MM.1S (cell line): ENCODE results near the gene TNIK.
"Not testable (repeated sequence)": the region's sequence is repeated elsewhere in the genome, so short reads cannot be mapped to it uniquely, and the experiment has no call there.

ENCODE experiments used
- DNase-seq: peaks from one replicate; pipeline ENCODE4 v3.0.0-alpha.2; 2015
- H2AFZ ChIP-seq: fragments of 300-600 bp; sonication (generic); 2 replicates; pipeline ENCODE4 v1.6.0; 2016; ENCODE audit warnings: antibody characterized with exemption, low read length
- H3F3A ChIP-seq: fragments of 300-600 bp; sonication (generic); 2 replicates; pipeline ENCODE4 v1.6.1; 2016; ENCODE audit warnings: mild to moderate bottlenecking, antibody characterized with exemption, low read length, moderate library complexity, mixed read lengths; ENCODE audit not compliant: insufficient read depth
- H3K27ac ChIP-seq: fragments of 300-600 bp; sonication (generic); 2 replicates; pipeline ENCODE4 v1.5.1; 2016; ENCODE audit warnings: mild to moderate bottlenecking, low read length
- H3K27me3 ChIP-seq: fragments of 300-600 bp; sonication (generic); replicated peaks from 2 replicates; pipeline ENCODE4 v1.6.0; 2016; ENCODE audit warnings: low read length; ENCODE audit not compliant: insufficient read depth
- H3K36me3 ChIP-seq: fragments of 300-600 bp; sonication (generic); replicated peaks from 2 replicates; pipeline ENCODE4 v1.6.1; 2016; ENCODE audit warnings: mild to moderate bottlenecking, low read length, mixed read lengths; ENCODE audit not compliant: insufficient read depth
- H3K4me1 ChIP-seq: fragments of 300-600 bp; sonication (generic); 2 replicates; pipeline ENCODE4 v1.6.1; 2016; ENCODE audit warnings: low read length, mixed read lengths
- H3K4me2 ChIP-seq: fragments of 300-600 bp; sonication (generic); 2 replicates; pipeline ENCODE4 v1.6.0; 2016; ENCODE audit warnings: low read depth, low read length
- H3K4me3 ChIP-seq: fragments of 300-600 bp; sonication (generic); 2 replicates; pipeline ENCODE4 v1.5.1; 2016; ENCODE audit warnings: low read length, mixed read lengths
- H3K79me2 ChIP-seq: fragments of 300-600 bp; sonication (generic); 2 replicates; pipeline ENCODE4 v1.6.1; 2016; ENCODE audit warnings: mixed run types, low read length, mixed read lengths
- H3K9ac ChIP-seq: fragments of 300-600 bp; sonication (generic); 2 replicates; pipeline ENCODE4 v1.6.1; 2016; ENCODE audit warnings: low read length, mixed read lengths
- H3K9me2 ChIP-seq: fragments of 300-600 bp; sonication (generic); replicated peaks from 2 replicates; pipeline ENCODE4 v1.6.1; 2016; ENCODE audit warnings: mild to moderate bottlenecking, low read length, mixed read lengths; ENCODE audit not compliant: insufficient read depth
- H3K9me3 ChIP-seq: fragments of 300-600 bp; sonication (generic); replicated peaks from 2 replicates; pipeline ENCODE4 v1.6.1; 2016; ENCODE audit warnings: mild to moderate bottlenecking, low read length, mixed read lengths; ENCODE audit not compliant: insufficient read depth
- H4K20me1 ChIP-seq: fragments of 300-600 bp; sonication (generic); 2 replicates; pipeline ENCODE4 v1.6.1; 2016; ENCODE audit warnings: mild to moderate bottlenecking, low read length, moderate library complexity, mixed read lengths; ENCODE audit not compliant: insufficient read depth
- EZH2 ChIP-seq: fragments of 300-600 bp; sonication (generic); optimal IDR thresholded peaks from 2 replicates; pipeline ENCODE3; 2017; ENCODE audit warnings: low read depth, mild to moderate bottlenecking, antibody characterized with exemption, low read length, mixed read lengths
- EZH2phosphoT487 ChIP-seq: fragments of 300-600 bp; sonication (generic); IDR thresholded peaks from 2 replicates; pipeline ENCODE4 v1.6.1; 2018; ENCODE audit warnings: antibody characterized with exemption, low read length
- TF ChIP-seq, protein P1 (sequence below): fragments of 300-600 bp; sonication (generic); IDR thresholded peaks from 2 replicates; pipeline ENCODE4 v1.5.1; 2016; ENCODE audit warnings: antibody characterized with exemption, low read length, mixed read lengths

The TNIK gene

DNA sequence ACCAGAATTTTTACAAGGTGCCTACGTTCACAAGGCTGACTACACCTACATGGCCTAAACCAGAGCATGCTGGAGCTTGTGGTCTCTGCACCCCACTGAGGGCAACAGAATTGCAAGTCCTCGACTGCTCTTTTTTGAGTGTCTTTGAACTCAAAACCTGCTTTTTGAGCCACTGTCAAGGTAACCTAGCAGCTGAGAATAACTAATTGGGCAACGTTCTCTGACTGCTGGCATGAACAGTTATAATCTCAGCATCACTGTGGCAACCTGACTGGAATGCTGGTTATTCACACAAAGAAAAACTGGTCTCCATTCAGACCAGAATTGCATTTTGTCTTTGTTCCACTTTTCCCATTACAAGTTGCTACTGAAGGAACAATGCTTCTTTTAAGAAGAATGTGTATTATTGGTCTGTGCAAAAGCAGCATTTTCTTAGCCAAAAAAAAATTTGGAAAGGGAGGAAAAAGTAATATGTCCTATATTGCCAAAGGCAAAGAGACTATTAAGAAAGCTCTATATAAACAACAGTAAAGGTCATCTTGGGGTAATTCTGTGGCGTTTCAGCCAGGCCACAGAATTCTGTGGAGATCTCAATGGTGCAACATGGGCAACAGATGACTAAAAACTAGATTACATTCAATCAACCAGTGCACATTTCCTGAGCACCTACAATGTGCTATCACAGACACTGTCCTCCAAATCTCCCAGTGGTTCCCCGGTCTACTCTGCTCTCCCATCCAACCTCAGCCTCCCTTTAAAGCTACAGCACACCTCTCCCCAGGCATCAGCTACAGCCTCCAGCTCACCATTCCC, 76.8 kb downstream of the TNIK start:
- no peak for DNase-seq
- TF ChIP-seq EZH2phosphoT487 (no peak), EZH2 (no peak)
- TF ChIP-seq, protein P1, sequence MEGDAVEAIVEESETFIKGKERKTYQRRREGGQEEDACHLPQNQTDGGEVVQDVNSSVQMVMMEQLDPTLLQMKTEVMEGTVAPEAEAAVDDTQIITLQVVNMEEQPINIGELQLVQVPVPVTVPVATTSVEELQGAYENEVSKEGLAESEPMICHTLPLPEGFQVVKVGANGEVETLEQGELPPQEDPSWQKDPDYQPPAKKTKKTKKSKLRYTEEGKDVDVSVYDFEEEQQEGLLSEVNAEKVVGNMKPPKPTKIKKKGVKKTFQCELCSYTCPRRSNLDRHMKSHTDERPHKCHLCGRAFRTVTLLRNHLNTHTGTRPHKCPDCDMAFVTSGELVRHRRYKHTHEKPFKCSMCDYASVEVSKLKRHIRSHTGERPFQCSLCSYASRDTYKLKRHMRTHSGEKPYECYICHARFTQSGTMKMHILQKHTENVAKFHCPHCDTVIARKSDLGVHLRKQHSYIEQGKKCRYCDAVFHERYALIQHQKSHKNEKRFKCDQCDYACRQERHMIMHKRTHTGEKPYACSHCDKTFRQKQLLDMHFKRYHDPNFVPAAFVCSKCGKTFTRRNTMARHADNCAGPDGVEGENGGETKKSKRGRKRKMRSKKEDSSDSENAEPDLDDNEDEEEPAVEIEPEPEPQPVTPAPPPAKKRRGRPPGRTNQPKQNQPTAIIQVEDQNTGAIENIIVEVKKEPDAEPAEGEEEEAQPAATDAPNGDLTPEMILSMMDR: no peak
- H3K9ac ChIP-seq: no peak overlapping the region
- H3K79me2 ChIP-seq: no peaks in the 10 kb centered on the region
- H3K4me1 ChIP-seq: no peaks in the 10 kb centered on the region
- no peak overlapping the region for H2AFZ ChIP-seq
- H3K27ac ChIP-seq: no peak overlapping the region
- no peak overlapping the region for H3K4me2 ChIP-seq
- H3K4me3 ChIP-seq: no peak overlapping the region
- H3K36me3 ChIP-seq: no peaks in the 10 kb centered on the region
- no peaks in the 10 kb centered on the region for H4K20me1 ChIP-seq
- H3K9me2 ChIP-seq: no peaks in the 10 kb centered on the region
- H3K27me3 ChIP-seq: no peaks in the 10 kb centered on the region
- no peaks in the 10 kb centered on the region for H3K9me3 ChIP-seq
- no peaks in the 10 kb centered on the region for H3F3A ChIP-seq

DNA sequence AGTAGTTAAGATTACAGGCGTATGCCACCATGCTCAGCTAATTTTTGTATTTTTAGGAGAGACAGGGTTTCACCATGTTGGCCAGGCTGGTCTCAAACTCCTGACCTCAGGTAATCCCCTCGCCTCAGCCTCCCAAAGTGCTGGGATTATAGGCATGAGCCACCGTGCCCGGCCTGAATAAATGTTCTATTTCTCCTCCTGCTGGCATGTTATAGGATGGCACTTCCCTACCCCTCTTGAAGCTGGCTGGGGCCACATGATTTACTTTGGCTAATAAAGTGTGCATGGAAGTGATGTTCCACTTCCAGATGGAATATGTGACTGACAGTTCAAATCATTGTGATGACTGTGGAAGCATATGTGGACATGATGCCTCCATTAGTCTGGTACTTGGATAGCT, 77.9 kb downstream of the TNIK start:
- H2AFZ ChIP-seq: not testable (repeated sequence)
- TF ChIP-seq, protein P1: peak; percentile 9; the same call in 1 of the 2 replicates

DNA sequence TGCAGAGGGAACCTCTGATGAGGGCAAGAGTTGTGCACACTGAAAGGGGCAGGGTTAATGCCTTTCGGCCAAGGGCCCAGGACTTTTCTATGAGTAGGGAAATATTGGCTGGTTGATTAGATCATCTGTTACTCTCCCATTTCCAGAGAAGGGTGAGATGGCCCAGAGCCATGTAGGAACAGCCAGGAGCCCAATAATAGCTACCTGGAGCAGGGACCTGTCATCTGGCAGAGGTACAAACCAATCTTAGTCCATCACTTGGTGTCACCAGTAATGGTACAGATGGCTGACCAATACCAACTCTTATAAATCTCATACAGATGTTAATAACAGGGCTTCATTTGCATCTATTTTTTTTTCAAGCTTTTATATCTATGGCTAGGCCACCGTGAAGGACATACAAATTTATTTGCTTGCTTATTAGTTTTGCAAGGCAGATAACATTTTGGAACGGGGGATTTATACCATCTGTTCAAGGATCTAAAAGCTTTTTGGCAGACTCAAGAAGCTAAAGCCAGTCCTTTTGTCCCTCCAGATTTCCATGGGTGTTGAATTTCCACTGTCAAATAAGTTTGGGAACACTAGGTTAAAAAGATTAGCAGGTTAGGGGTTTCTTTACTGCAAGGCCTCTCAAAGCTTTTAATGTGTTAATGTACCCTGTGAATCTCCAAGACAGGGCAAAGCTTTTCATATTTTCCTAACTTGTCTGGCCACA, 79.3 kb downstream of the TNIK start:
- H3K4me2 ChIP-seq: no peak overlapping the region
- H3K4me1 ChIP-seq: peaks cover 12% of the 10 kb centered on the region
- no peaks in the 10 kb centered on the region for H4K20me1 ChIP-seq
- no peak for DNase-seq
- no peak overlapping the region for H3K27ac ChIP-seq
- H3K9ac ChIP-seq: no peak overlapping the region
- H3K4me3 ChIP-seq: no peak overlapping the region
- H2AFZ ChIP-seq: no peak overlapping the region
- H3K9me3 ChIP-seq: no peaks in the 10 kb centered on the region
- H3K36me3 ChIP-seq: no peaks in the 10 kb centered on the region
- no peaks in the 10 kb centered on the region for H3K27me3 ChIP-seq
- no peaks in the 10 kb centered on the region for H3K9me2 ChIP-seq
- no peaks in the 10 kb centered on the region for H3K79me2 ChIP-seq
- TF ChIP-seq EZH2 (no peak), EZH2phosphoT487 (no peak)
- TF ChIP-seq, protein P1: no peak
- H3F3A ChIP-seq: peaks cover 13% of the 10 kb centered on the region

More for the DNA sequence above, 77.9 kb downstream of the TNIK start:
- not testable (repeated sequence) for H3K27me3 ChIP-seq, H3K9me3 ChIP-seq, H3K79me2 ChIP-seq, H3K4me3 ChIP-seq, H3K36me3 ChIP-seq, H4K20me1 ChIP-seq, H3K27ac ChIP-seq, H3K4me1 ChIP-seq, H3F3A ChIP-seq, H3K4me2 ChIP-seq, H3K9ac ChIP-seq, DNase-seq, H3K9me2 ChIP-seq
